Smooth muscle cell (in vitro differentiated cells): ENCODE results near the gene ATP2B2. TPM values are rescaled to one million over a fixed set of nuclear protein-coding genes. Genes with fewer than 3 reads are reported as not detected.

Experiments used
- DNase-seq: peaks from one replicate; lab custom pipeline; 2025; ENCODE audit not compliant: unreplicated experiment; lab: John Stamatoyannopoulos, UW
- H2AFZ ChIP-seq: fragments of 200-600 bp; sonication (generic); 2 replicates; pipeline ENCODE4 v1.6.0; 2016; ENCODE audit warnings: antibody characterized with exemption, low read depth, mild to moderate bottlenecking
- H3F3A ChIP-seq: fragments of 200-600 bp; sonication (generic); 2 replicates; pipeline ENCODE4 v1.6.0; 2017; ENCODE audit warnings: antibody characterized with exemption, low read depth
- H3K27ac ChIP-seq: fragments of 200-600 bp; sonication (generic); 2 replicates; pipeline ENCODE4 v1.5.1; 2016; ENCODE audit warnings: low read depth, mild to moderate bottlenecking
- H3K27me3 ChIP-seq: fragments of 200-600 bp; sonication (generic); 2 replicates; pipeline ENCODE4 v1.6.1; 2016; ENCODE audit warnings: low read depth, mild to moderate bottlenecking
- H3K36me3 ChIP-seq: fragments of 200-600 bp; sonication (generic); 2 replicates; pipeline ENCODE4 v1.5.1; 2016; ENCODE audit warnings: low read depth
- H3K4me1 ChIP-seq: fragments of 200-600 bp; sonication (generic); 2 replicates; pipeline ENCODE4 v1.5.1; 2016; ENCODE audit warnings: low read depth
- H3K4me2 ChIP-seq: fragments of 200-600 bp; sonication (generic); 2 replicates; pipeline ENCODE4 v1.6.0; 2016; ENCODE audit warnings: mild to moderate bottlenecking
- H3K4me3 ChIP-seq: fragments of 200-600 bp; sonication (generic); 2 replicates; pipeline ENCODE4 v1.5.1; 2016; ENCODE audit warnings: mild to moderate bottlenecking
- H3K79me2 ChIP-seq: fragments of 200-600 bp; sonication (generic); 2 replicates; pipeline ENCODE4 v1.6.0; 2016; ENCODE audit warnings: low read depth, mild to moderate bottlenecking
- H3K9ac ChIP-seq: fragments of 200-600 bp; sonication (generic); 2 replicates; pipeline ENCODE4 v1.6.0; 2016; ENCODE audit warnings: low read depth
- H3K9me3 ChIP-seq: fragments of 200-600 bp; sonication (generic); replicated peaks from 2 replicates; pipeline ENCODE4 v1.5.1; 2016; ENCODE audit warnings: low read depth
- H4K20me1 ChIP-seq: fragments of 200-600 bp; sonication (generic); 2 replicates; pipeline ENCODE4 v1.6.0; 2016; ENCODE audit warnings: low read depth
- WGBS: methylation state at CpG from one replicate; pipeline ENCODE4 v1.1.7; 2016; ENCODE audit warnings: low lambda C conversion rate; 5-methylcytosine and 5-hydroxymethylcytosine counted together
- polyA plus RNA-seq: library from polyadenylated mRNA; unstranded; fragments of >200 nt; fragmentation: Nextera tagmentation; extraction: Ambion mirVana; gene quantifications from 2 replicates; pipeline ENCODE4 v1.2.1, GENCODE V29; 2016
- total RNA-seq: library from RNA; depleted of rRNA; stranded (reverse); fragments of >200 nt; gene quantifications from 2 replicates; pipeline ENCODE4 v1.2.3, GENCODE V29; 2014
- TF ChIP-seq, protein P1 (sequence below): fragments of 200-600 bp; sonication (generic); IDR thresholded peaks from 2 replicates; pipeline ENCODE4 v1.5.1; 2017; ENCODE audit warnings: borderline replicate concordance, mild to moderate bottlenecking, antibody characterized with exemption; ENCODE audit not compliant: insufficient read depth, poor library complexity, severe bottlenecking

ATP2B2 gene
- total and polyA plus RNA-seq, 2 experiments from 2014 or later = not detected

- H4K20me1 ChIP-seq = no peaks in the 10 kb centered on the region
- no peak overlapping the region for H3K9ac ChIP-seq
- H3K27ac ChIP-seq = no peak overlapping the region
- no peaks in the 10 kb centered on the region for H3K36me3 ChIP-seq
- no peak overlapping the region for H3K4me2 ChIP-seq
- H3K27me3 ChIP-seq = peaks cover 5% of the 10 kb centered on the region
- TF ChIP-seq, protein P1, sequence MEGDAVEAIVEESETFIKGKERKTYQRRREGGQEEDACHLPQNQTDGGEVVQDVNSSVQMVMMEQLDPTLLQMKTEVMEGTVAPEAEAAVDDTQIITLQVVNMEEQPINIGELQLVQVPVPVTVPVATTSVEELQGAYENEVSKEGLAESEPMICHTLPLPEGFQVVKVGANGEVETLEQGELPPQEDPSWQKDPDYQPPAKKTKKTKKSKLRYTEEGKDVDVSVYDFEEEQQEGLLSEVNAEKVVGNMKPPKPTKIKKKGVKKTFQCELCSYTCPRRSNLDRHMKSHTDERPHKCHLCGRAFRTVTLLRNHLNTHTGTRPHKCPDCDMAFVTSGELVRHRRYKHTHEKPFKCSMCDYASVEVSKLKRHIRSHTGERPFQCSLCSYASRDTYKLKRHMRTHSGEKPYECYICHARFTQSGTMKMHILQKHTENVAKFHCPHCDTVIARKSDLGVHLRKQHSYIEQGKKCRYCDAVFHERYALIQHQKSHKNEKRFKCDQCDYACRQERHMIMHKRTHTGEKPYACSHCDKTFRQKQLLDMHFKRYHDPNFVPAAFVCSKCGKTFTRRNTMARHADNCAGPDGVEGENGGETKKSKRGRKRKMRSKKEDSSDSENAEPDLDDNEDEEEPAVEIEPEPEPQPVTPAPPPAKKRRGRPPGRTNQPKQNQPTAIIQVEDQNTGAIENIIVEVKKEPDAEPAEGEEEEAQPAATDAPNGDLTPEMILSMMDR = no peak
- no peak overlapping the region for H2AFZ ChIP-seq
- no peaks in the 10 kb centered on the region for H3K79me2 ChIP-seq
- H3F3A ChIP-seq = no peaks in the 10 kb centered on the region
- no peaks in the 10 kb centered on the region for H3K9me3 ChIP-seq
- no peak overlapping the region for H3K4me3 ChIP-seq
- H3K4me1 ChIP-seq = no peaks in the 10 kb centered on the region
- 71% methylated on average over 7 of the region's 7 CpGs for WGBS
- no peak for DNase-seq
These were observed 10.6 kb upstream of the ATP2B2 start for GRCh38 chr3:10515884-10516495.

GRCh38 chr3:10515396-10515795 lies 10.0 kb upstream of the ATP2B2 start:
- TF ChIP-seq, protein P1 = no peak
- no peaks in the 10 kb centered on the region for H3K4me1 ChIP-seq
- H3K9ac ChIP-seq = no peak overlapping the region
- 89% methylated on average over 3 of the region's 3 CpGs for WGBS
- no peak overlapping the region for H3K4me2 ChIP-seq
- H3K27me3 ChIP-seq = peaks cover 4% of the 10 kb centered on the region
- no peaks in the 10 kb centered on the region for H4K20me1 ChIP-seq
- H3K9me3 ChIP-seq = no peaks in the 10 kb centered on the region
- H3K4me3 ChIP-seq = no peak overlapping the region
- H3K36me3 ChIP-seq = no peaks in the 10 kb centered on the region
- H3K79me2 ChIP-seq = no peaks in the 10 kb centered on the region
- no peak overlapping the region for H3K27ac ChIP-seq
- no peak overlapping the region for H2AFZ ChIP-seq
- H3F3A ChIP-seq = no peaks in the 10 kb centered on the region
- no peak for DNase-seq

GRCh38 chr3:10514407-10515069 lies 9.2 kb upstream of the ATP2B2 start:
- Histone ChIP-seq H3K27me3 (peaks cover 4% of the 10 kb centered on the region), H3K4me2 (no peak overlapping the region), H3K36me3 (no peaks in the 10 kb centered on the region), H3K79me2 (no peaks in the 10 kb centered on the region), H4K20me1 (no peaks in the 10 kb centered on the region), H3K9me3 (no peaks in the 10 kb centered on the region), H3K9ac (no peak overlapping the region), H3K4me3 (no peak overlapping the region), H3K27ac (no peak overlapping the region), H3F3A (no peaks in the 10 kb centered on the region), H3K4me1 (no peaks in the 10 kb centered on the region), H2AFZ (no peak overlapping the region)
- no peak for DNase-seq
- TF ChIP-seq, protein P1 = no peak
- WGBS = 74% methylated on average over 8 of the region's 8 CpGs

DNA sequence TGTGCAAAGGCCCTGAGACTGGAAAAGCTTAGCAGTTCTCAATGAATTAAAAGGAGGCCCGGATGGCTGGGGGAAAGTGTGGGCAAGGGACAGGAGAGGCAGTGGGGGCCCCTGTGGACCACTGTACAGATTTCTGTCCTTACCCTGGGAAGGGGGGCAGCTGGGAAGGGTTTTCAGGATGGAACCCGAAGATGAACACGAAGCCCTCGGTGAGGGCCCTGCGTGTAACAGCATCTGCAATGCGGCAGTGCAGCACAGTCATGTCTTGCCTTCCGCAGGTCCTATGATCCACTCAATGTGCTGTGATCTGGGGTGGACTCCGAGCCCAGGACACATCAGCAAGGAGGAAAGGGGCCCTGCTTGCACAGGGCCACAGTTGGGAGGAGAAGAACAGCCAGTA lies 7.9 kb upstream of the ATP2B2 start:
- Histone ChIP-seq H2AFZ (no peak overlapping the region), H3K36me3 (no peaks in the 10 kb centered on the region), H3F3A (no peaks in the 10 kb centered on the region), H3K4me1 (no peaks in the 10 kb centered on the region), H3K9me3 (no peaks in the 10 kb centered on the region), H3K4me2 (no peak overlapping the region), H4K20me1 (no peaks in the 10 kb centered on the region), H3K27me3 (peaks cover 4% of the 10 kb centered on the region), H3K27ac (no peak overlapping the region), H3K4me3 (no peak overlapping the region), H3K79me2 (no peaks in the 10 kb centered on the region), H3K9ac (no peak overlapping the region)
- TF ChIP-seq, protein P1 = no peak
- no peak for DNase-seq
- WGBS = 96% methylated on average over 8 of the region's 8 CpGs
